ENCODE measurements around the gene IGSF3. TPM values are rescaled to one million over a fixed set of nuclear protein-coding genes. Genes with fewer than 3 reads are reported as not detected.
"Not testable (repeated sequence)": the region's sequence is repeated elsewhere in the genome, so short reads cannot be mapped to it uniquely, and the experiment has no call there.

IGSF3 gene
- total and polyA plus RNA-seq, 2 experiments from 2014 or later, result 7.3 to 37.8 TPM

DNA sequence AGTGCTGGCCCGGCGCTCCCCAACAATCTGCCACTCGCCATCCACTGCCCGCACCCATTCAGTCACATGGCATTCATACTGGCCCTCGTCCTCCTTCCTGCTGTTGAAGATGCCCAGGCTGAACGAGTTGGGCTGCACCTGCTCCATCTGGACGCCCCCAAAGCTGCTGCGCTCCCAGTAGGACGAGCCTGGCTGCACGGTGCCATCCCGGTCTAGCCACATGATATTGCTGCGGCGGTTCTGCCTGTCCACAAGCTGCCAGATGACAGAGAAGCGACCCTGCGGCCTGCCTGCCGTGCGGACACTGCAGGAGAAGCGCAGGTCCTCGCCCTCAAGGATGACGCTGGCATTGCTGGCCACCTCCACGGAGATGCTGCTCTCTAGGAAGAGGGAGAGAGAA lies 63.9 kb downstream of the IGSF3 start:
- not testable (repeated sequence) for H3K79me2 ChIP-seq (replicated peaks; ENCODE audit: insufficient read depth); H3K36me3 Mint-ChIP-seq (ENCODE audit: low read depth); H3K9me3 Mint-ChIP-seq; H3K4me1 ChIP-seq (ENCODE audit: insufficient read depth); H3K27me3 Mint-ChIP-seq (ENCODE audit: insufficient read depth, low read depth, poor library complexity); H3K27ac Mint-ChIP-seq; H3K36me3 ChIP-seq (ENCODE audit: insufficient read depth); H3K4me3 Mint-ChIP-seq; H3K9me2 ChIP-seq (ENCODE audit: insufficient read depth); H3K4me2 ChIP-seq; H4K20me1 ChIP-seq (replicated peaks; ENCODE audit: insufficient read depth); H2AFZ ChIP-seq; H3K27me3 ChIP-seq (ENCODE audit: insufficient read depth); ATAC-seq; DNase-seq (ENCODE audit: low spot score); H3K4me3 ChIP-seq; H3F3A ChIP-seq (replicated peaks; ENCODE audit: low read depth); H3K27ac ChIP-seq (ENCODE audit: low read depth)
- peaks cover 28% of the 10 kb centered on the region for H3K4me1 Mint-ChIP-seq

GRCh38 chr1:116599369-116599768 lies 68.2 kb downstream of the IGSF3 start:
- not testable (repeated sequence) for H3K27ac Mint-ChIP-seq; H3K9me2 ChIP-seq (ENCODE audit: insufficient read depth); ATAC-seq; H3K4me2 ChIP-seq; H3K36me3 Mint-ChIP-seq (ENCODE audit: low read depth); H4K20me1 ChIP-seq (replicated peaks; ENCODE audit: insufficient read depth); H3K27ac ChIP-seq (ENCODE audit: low read depth); H3K79me2 ChIP-seq (replicated peaks; ENCODE audit: insufficient read depth); H3K4me1 ChIP-seq (ENCODE audit: insufficient read depth); DNase-seq (ENCODE audit: low spot score); H3K4me3 Mint-ChIP-seq; H3K27me3 ChIP-seq (ENCODE audit: insufficient read depth); H3K36me3 ChIP-seq (ENCODE audit: insufficient read depth); H3K27me3 Mint-ChIP-seq (ENCODE audit: insufficient read depth, low read depth, poor library complexity); H3K9me3 Mint-ChIP-seq; H3K4me3 ChIP-seq; H3F3A ChIP-seq (replicated peaks; ENCODE audit: low read depth); H2AFZ ChIP-seq
- peaks cover 16% of the 10 kb centered on the region for H3K4me1 Mint-ChIP-seq

GRCh38 chr1:116598420-116599036 lies 69.0 kb downstream of the IGSF3 start:
- not testable (repeated sequence) for H3K27me3 Mint-ChIP-seq (ENCODE audit: insufficient read depth, low read depth, poor library complexity); H3K27me3 ChIP-seq (ENCODE audit: insufficient read depth); H3K9me2 ChIP-seq (ENCODE audit: insufficient read depth); H3K4me1 ChIP-seq (ENCODE audit: insufficient read depth); H3F3A ChIP-seq (replicated peaks; ENCODE audit: low read depth); H3K36me3 Mint-ChIP-seq (ENCODE audit: low read depth); H3K9me3 Mint-ChIP-seq; H3K27ac ChIP-seq (ENCODE audit: low read depth); H3K4me3 ChIP-seq; H3K4me3 Mint-ChIP-seq; H2AFZ ChIP-seq; H3K79me2 ChIP-seq (replicated peaks; ENCODE audit: insufficient read depth); H3K4me2 ChIP-seq; H3K36me3 ChIP-seq (ENCODE audit: insufficient read depth); ATAC-seq; DNase-seq (ENCODE audit: low spot score); H3K27ac Mint-ChIP-seq; H4K20me1 ChIP-seq (replicated peaks; ENCODE audit: insufficient read depth)
- peaks cover 13% of the 10 kb centered on the region for H3K4me1 Mint-ChIP-seq

GRCh38 chr1:116597388-116597787 lies 70.1 kb downstream of the IGSF3 start:
- H3K9me3 Mint-ChIP-seq; H3K36me3 ChIP-seq (ENCODE audit: insufficient read depth); H3K4me1 ChIP-seq (ENCODE audit: insufficient read depth); H3F3A ChIP-seq (replicated peaks; ENCODE audit: low read depth); H3K4me3 ChIP-seq; H3K4me3 Mint-ChIP-seq; H3K79me2 ChIP-seq (replicated peaks; ENCODE audit: insufficient read depth); DNase-seq (ENCODE audit: low spot score); H3K27ac Mint-ChIP-seq; H3K9me2 ChIP-seq (ENCODE audit: insufficient read depth); H2AFZ ChIP-seq; H3K36me3 Mint-ChIP-seq (ENCODE audit: low read depth); H3K27me3 ChIP-seq (ENCODE audit: insufficient read depth); ATAC-seq; H3K4me2 ChIP-seq; H4K20me1 ChIP-seq (replicated peaks; ENCODE audit: insufficient read depth); H3K27ac ChIP-seq (ENCODE audit: low read depth): not testable (repeated sequence)
- H3K27me3 Mint-ChIP-seq (ENCODE audit: insufficient read depth, low read depth, poor library complexity), result peaks cover 12% of the 10 kb centered on the region
- H3K4me1 Mint-ChIP-seq, result peaks cover 22% of the 10 kb centered on the region

GRCh38 chr1:116596742-116597307 lies 70.7 kb downstream of the IGSF3 start:
- not testable (repeated sequence) for H3F3A ChIP-seq (replicated peaks; ENCODE audit: low read depth); DNase-seq (ENCODE audit: low spot score); H3K9me3 Mint-ChIP-seq; H3K27me3 ChIP-seq (ENCODE audit: insufficient read depth); H3K79me2 ChIP-seq (replicated peaks; ENCODE audit: insufficient read depth); H3K27ac Mint-ChIP-seq; H4K20me1 ChIP-seq (replicated peaks; ENCODE audit: insufficient read depth); H3K4me1 ChIP-seq (ENCODE audit: insufficient read depth); H3K4me2 ChIP-seq; H2AFZ ChIP-seq; H3K4me3 ChIP-seq; H3K36me3 ChIP-seq (ENCODE audit: insufficient read depth); H3K4me3 Mint-ChIP-seq; H3K27ac ChIP-seq (ENCODE audit: low read depth); H3K9me2 ChIP-seq (ENCODE audit: insufficient read depth); ATAC-seq; H3K36me3 Mint-ChIP-seq (ENCODE audit: low read depth)
- H3K4me1 Mint-ChIP-seq, result peaks cover 27% of the 10 kb centered on the region
- H3K27me3 Mint-ChIP-seq (ENCODE audit: insufficient read depth, low read depth, poor library complexity), result peaks cover 12% of the 10 kb centered on the region
